Keratinocyte (primary cell): Measurements from ENCODE around the gene ACTA2. TPM values are rescaled to one million over a fixed set of nuclear protein-coding genes. Genes with fewer than 3 reads are reported as not detected.

Source experiments
- DNase-seq: peaks from one replicate; pipeline ENCODE4 v3.0.0-alpha.2; 2011; ENCODE audit warnings: low read depth, missing footprints, low spot score
- FAIRE-seq: peaks from 2 replicates; lab custom pipeline; 2011; peaks lifted over from hg19 to GRCh38; lab: Jason Lieb, UNC
- H2AFZ ChIP-seq: 2 replicates; pipeline ENCODE4 v1.6.0; 2012; ENCODE audit warnings: low read length, control low read depth, inconsistent platforms; ENCODE audit not compliant: control insufficient read depth
- H3K27ac ChIP-seq: 2 replicates; pipeline ENCODE4 v1.5.1; 2011; ENCODE audit warnings: low read length; ENCODE audit not compliant: control insufficient read depth, insufficient read depth
- H3K27me3 ChIP-seq: 3 replicates; pipeline ENCODE4 v1.6.0; 2011; ENCODE audit warnings: low read length; ENCODE audit not compliant: control insufficient read depth, insufficient read depth; ENCODE audit errors: extremely low read depth
- H3K36me3 ChIP-seq, 2 experiments: 2 replicates in 1 of 2; 3 replicates in 1 of 2; pipeline ENCODE4 v1.5.1; 2011; ENCODE audit warnings: low read length in 2 of 2, mild to moderate bottlenecking in 1 of 2; ENCODE audit not compliant: control insufficient read depth in 2 of 2, insufficient read depth in 2 of 2; ENCODE audit errors: extremely low read depth in 1 of 2
- H3K4me1 ChIP-seq: 3 replicates; pipeline ENCODE4 v1.5.1; 2011; ENCODE audit warnings: low read length; ENCODE audit not compliant: control insufficient read depth, insufficient read depth; ENCODE audit errors: extremely low read depth
- H3K4me2 ChIP-seq: 3 replicates; pipeline ENCODE4 v1.6.0; 2011; ENCODE audit warnings: low read depth, low read length; ENCODE audit not compliant: control insufficient read depth, insufficient read depth; ENCODE audit errors: extremely low read depth
- H3K4me3 ChIP-seq, 3 experiments: fragments of 200-600 bp in 1 of 3; sonication (generic) in 1 of 3; 2 replicates in 2 of 3; 3 replicates in 1 of 3; pipeline ENCODE4 v1.5.1; 2011 to 2016; ENCODE audit warnings: low read length in 3 of 3, mild to moderate bottlenecking in 3 of 3, control low read depth in 2 of 3, inconsistent platforms in 1 of 3, low read depth in 1 of 3, mixed read lengths in 1 of 3, mixed run types in 1 of 3, moderate library complexity in 1 of 3; ENCODE audit not compliant: control insufficient read depth in 2 of 3, insufficient read depth in 2 of 3; ENCODE audit errors: extremely low read depth in 1 of 3
- H3K79me2 ChIP-seq: 2 replicates; pipeline ENCODE4 v1.6.0; 2012; ENCODE audit warnings: low read length; ENCODE audit not compliant: control insufficient read depth, insufficient read depth
- H3K9ac ChIP-seq: 3 replicates; pipeline ENCODE4 v1.6.0; 2011; ENCODE audit warnings: low read length; ENCODE audit not compliant: control insufficient read depth, insufficient read depth; ENCODE audit errors: extremely low read depth
- H3K9me1 ChIP-seq: 3 replicates; pipeline ENCODE4 v1.6.0; 2011; ENCODE audit warnings: low read length; ENCODE audit not compliant: control insufficient read depth, insufficient read depth; ENCODE audit errors: extremely low read depth
- H3K9me3 ChIP-seq: 2 replicates; pipeline ENCODE4 v1.5.1; 2012; ENCODE audit warnings: low read depth, low read length; ENCODE audit not compliant: control insufficient read depth
- H4K20me1 ChIP-seq: 3 replicates; pipeline ENCODE4 v1.6.0; 2011; ENCODE audit warnings: low read length; ENCODE audit not compliant: control insufficient read depth, insufficient read depth; ENCODE audit errors: extremely low read depth
- CTCF ChIP-seq, 3 experiments: IDR thresholded peaks in 1 of 3; conservative IDR thresholded peaks in 1 of 3; optimal IDR thresholded peaks in 1 of 3; 2 replicates in 2 of 3; 3 replicates in 1 of 3; pipeline versions ENCODE3 to v1.5.1; 2011; ENCODE audit warnings: low read length in 3 of 3, mild to moderate bottlenecking in 3 of 3, moderate library complexity in 2 of 3, control low read depth in 1 of 3, inconsistent platforms in 1 of 3; ENCODE audit not compliant: insufficient read depth in 2 of 3; ENCODE audit errors: extremely low read depth in 1 of 3
- EZH2 ChIP-seq: IDR thresholded peaks from one replicate; pipeline ENCODE4 v1.6.1; 2012; ENCODE audit warnings: inconsistent platforms, mild to moderate bottlenecking, low read length, moderate library complexity
- dilution Hi-C: fragments of 300-500 bp; cut with MboI; formaldehyde crosslinking; loops from one replicate; pipeline ENCODE4 v1.7.0; 2020; ENCODE audit warnings: low sequenced_read_pairs; ENCODE audit not compliant: extremely low pct_ligation_motif_present
- polyA plus RNA-seq, 5 experiments: library from polyadenylated mRNA; depleted of rRNA in 3 of 5; stranded (reverse) in 3 of 5; stranded (forward) in 1 of 5; unstranded in 1 of 5; fragments of >200 nt; gene quantifications; 1 replicate in 1 of 5; 2 replicates in 3 of 5; 3 replicates in 1 of 5; pipeline versions ENCODE4 v1.2.1 to v1.2.3, GENCODE V29; 2011 to 2012; ENCODE audit warnings: missing spikeins in 2 of 5, low read depth in 1 of 5, low replicate concordance in 1 of 5
- small RNA-seq, 3 experiments: library from RNA; depleted of rRNA; stranded (forward); fragments of <200 nt; gene quantifications; one replicate each; pipeline ENCODE3, GENCODE V24; 2012; ENCODE audit warnings: low read depth in 3 of 3, low replicate concordance in 1 of 3; ENCODE audit not compliant: insufficient read length in 3 of 3

Gene ACTA2
- polyA plus RNA-seq, 1 donor (not counting 4 experiments of a cell fraction or from before 2014, with no cell fraction given): 3.7 TPM

- Histone ChIP-seq H3K4me3 (no peak overlapping the region), H3K79me2 (peaks cover 20% of the 10 kb centered on the region), H4K20me1 (no peaks in the 10 kb centered on the region), H3K27ac (no peak overlapping the region), H2AFZ (no peak overlapping the region), H3K9me3 (no peaks in the 10 kb centered on the region), H3K9ac (no peak overlapping the region), H3K9me1 (no peaks in the 10 kb centered on the region), H3K36me3 (peaks cover 0 to 3% of the 10 kb centered on the region in 2 experiments), H3K4me1 (peaks cover 17% of the 10 kb centered on the region), H3K27me3 (no peaks in the 10 kb centered on the region), H3K4me2 (no peak overlapping the region)
- no peak for TF ChIP-seq EZH2
- no peak for TF ChIP-seq CTCF (optimal IDR thresholded peaks at IDR 0.05 in 1 of 3, IDR thresholded peaks at IDR 0.05 in 1 of 3, conservative IDR thresholded peaks at IDR 0.05 in 1 of 3; ENCODE audit: extremely low read depth in 1 of 3, insufficient read depth in 2 of 3, low read length in 3 of 3)
- no peak for DNase-seq
- FAIRE-seq: no peak
- dilution Hi-C loops: no loop called here
Measured at GRCh38 chr10:88888810-88889445, 63.6 kb downstream of the ACTA2 start.

DNA sequence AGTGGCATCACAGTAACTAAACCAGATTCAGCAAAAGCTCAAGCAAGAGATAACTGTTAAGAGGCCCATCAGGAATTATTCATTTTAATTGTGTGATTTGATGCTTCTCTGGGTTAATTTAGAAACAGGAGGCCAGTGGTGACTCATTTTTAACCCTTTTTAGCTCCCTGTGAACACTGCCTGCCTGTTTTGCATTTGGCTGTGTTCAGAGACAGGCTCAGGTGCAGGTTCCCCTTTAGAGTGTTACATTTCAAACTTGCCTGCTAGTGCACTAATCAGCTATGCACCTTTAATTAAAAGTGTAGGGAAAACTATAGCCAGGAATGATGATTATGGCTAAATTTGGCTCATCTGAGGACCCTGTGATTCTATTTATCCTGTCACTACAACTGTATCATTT, 66.0 kb downstream of the ACTA2 start:
- Histone ChIP-seq H3K9me3 (no peaks in the 10 kb centered on the region), H3K9me1 (no peaks in the 10 kb centered on the region), H3K4me2 (no peak overlapping the region), H2AFZ (no peak overlapping the region), H3K27me3 (no peaks in the 10 kb centered on the region), H3K4me1 (peaks cover 30% of the 10 kb centered on the region), H3K4me3 (no peak overlapping the region), H3K9ac (no peak overlapping the region), H3K27ac (no peak overlapping the region), H4K20me1 (no peaks in the 10 kb centered on the region), H3K36me3 (peaks cover 0 to 3% of the 10 kb centered on the region in 2 experiments), H3K79me2 (peaks cover 20% of the 10 kb centered on the region)
- dilution Hi-C loops: no loop called here
- FAIRE-seq: no peak
- TF ChIP-seq EZH2 (no peak), CTCF (optimal IDR thresholded peaks at IDR 0.05 in 1 of 3, IDR thresholded peaks at IDR 0.05 in 1 of 3, conservative IDR thresholded peaks at IDR 0.05 in 1 of 3; ENCODE audit: extremely low read depth in 1 of 3, insufficient read depth in 2 of 3, low read length in 3 of 3) (no peak)
- no peak for DNase-seq

Small RNA genes lying within 50 kb of the gene (small RNA-seq; reads per million reads assigned to genes)
- gene RF02116: 0 reads per million in 3 experiments

Other genes with a start within 250 kb of the ACTA2 start
- 0.23 to 1.3 TPM (median 0.56 TPM) in 3 replicates for gene LIPK, start 246.5 kb downstream of the ACTA2 start, polyA plus RNA-seq
- gene LIPN, start 192.8 kb downstream of the ACTA2 start, polyA plus RNA-seq: 0.20 to 0.30 TPM in 2 of 3 replicates, not detected in the other
- gene LIPM, start 150.0 kb downstream of the ACTA2 start, polyA plus RNA-seq: 0.10 to 0.67 TPM (median 0.44 TPM) in 3 replicates
- 1.6 to 5.2 TPM (median 4.4 TPM) in 3 replicates for gene ANKRD22, start 100.9 kb downstream of the ACTA2 start, polyA plus RNA-seq
- gene STAMBPL1, start 72.5 kb downstream of the ACTA2 start, polyA plus RNA-seq: 3.1 to 9.0 TPM (median 5.4 TPM) in 3 replicates
- 31.4 to 44.8 TPM (median 32.5 TPM) in 3 replicates for gene FAS, start 38.0 kb upstream of the ACTA2 start, polyA plus RNA-seq